SJSA1 (cell line): ENCODE data around the gene MYCBP2. TPM values are rescaled to one million over a fixed set of nuclear protein-coding genes. Genes with fewer than 3 reads are reported as not detected.
A peak's percentile ranks its signal among the peaks of the same experiment; 100 is the strongest.

ENCODE experiments used
- DNase-seq, 2 experiments: peaks; one replicate each; pipeline ENCODE4 v3.0.0-alpha.2; 2015 to 2020; ENCODE audit warnings: low spot score in 2 of 2, low read depth in 1 of 2
- H3K27ac ChIP-seq: fragments of 250-450 bp; sonication (Bioruptor Pico); 2 replicates; pipeline ENCODE4 v1.5.1; 2020; ENCODE audit warnings: mild to moderate bottlenecking, moderate library complexity
- H3K27me3 ChIP-seq: fragments of 250-450 bp; sonication (Bioruptor Pico); replicated peaks from 2 replicates; pipeline ENCODE4 v1.5.1; 2020; ENCODE audit warnings: mild to moderate bottlenecking, moderate library complexity
- H3K36me3 ChIP-seq: fragments of 250-450 bp; sonication (Bioruptor Pico); 2 replicates; pipeline ENCODE4 v1.5.1; 2020; ENCODE audit warnings: mild to moderate bottlenecking
- H3K4me1 ChIP-seq: fragments of 250-450 bp; sonication (Bioruptor Pico); replicated peaks from 2 replicates; pipeline ENCODE4 v1.6.1; 2021; ENCODE audit warnings: mild to moderate bottlenecking
- H3K4me3 ChIP-seq: fragments of 250-450 bp; sonication (Bioruptor Pico); 2 replicates; pipeline ENCODE4 v1.5.1; 2020; ENCODE audit warnings: mild to moderate bottlenecking
- H3K9me3 ChIP-seq: fragments of 250-450 bp; sonication (Bioruptor Pico); replicated peaks from 2 replicates; pipeline ENCODE4 v1.5.1; 2020; ENCODE audit warnings: mild to moderate bottlenecking
- total RNA-seq: library from RNA; depleted of rRNA; stranded (reverse); fragments of >200 nt; shearing (Covaris generic); gene quantifications from 2 replicates; pipeline ENCODE4 v1.2.3, GENCODE V29; 2014

MYCBP2 gene
- total RNA-seq, 1 experiment from 2014 or later, result 53.2 TPM

- H3K4me1 ChIP-seq, result no peaks in the 10 kb centered on the region
Observed at GRCh38 chr13:77065461-77066147, 261.3 kb downstream of the MYCBP2 start.

GRCh38 chr13:77062097-77062496 is 264.8 kb downstream of the MYCBP2 start:
- H3K4me3 ChIP-seq, result no peak overlapping the region
- DNase-seq, result no peak
- no peaks in the 10 kb centered on the region for H3K4me1 ChIP-seq
- peaks cover 56% of the 10 kb centered on the region for H3K36me3 ChIP-seq
- H3K27me3 ChIP-seq, result no peaks in the 10 kb centered on the region
- H3K9me3 ChIP-seq, result no peaks in the 10 kb centered on the region
- H3K27ac ChIP-seq, result no peak overlapping the region

More at GRCh38 chr13:77065461-77066147, 261.3 kb downstream of the MYCBP2 start:
- no peaks in the 10 kb centered on the region for H3K27me3 ChIP-seq
- H3K27ac ChIP-seq, result no peak overlapping the region
- no peak overlapping the region for H3K4me3 ChIP-seq
- no peak for DNase-seq
- no peaks in the 10 kb centered on the region for H3K9me3 ChIP-seq
- peaks cover 58% of the 10 kb centered on the region for H3K36me3 ChIP-seq

GRCh38 chr13:77061362-77061761 is 265.5 kb downstream of the MYCBP2 start:
- DNase-seq, result no peak
- Histone ChIP-seq H3K4me1 (no peaks in the 10 kb centered on the region), H3K4me3 (no peak overlapping the region), H3K9me3 (no peaks in the 10 kb centered on the region), H3K27me3 (no peaks in the 10 kb centered on the region), H3K27ac (no peak overlapping the region), H3K36me3 (peaks cover 56% of the 10 kb centered on the region)

GRCh38 chr13:77056886-77057285 is 270.0 kb downstream of the MYCBP2 start:
- H3K9me3 ChIP-seq, result no peaks in the 10 kb centered on the region
- H3K27ac ChIP-seq, result no peak overlapping the region
- no peaks in the 10 kb centered on the region for H3K4me1 ChIP-seq
- peaks cover 50% of the 10 kb centered on the region for H3K36me3 ChIP-seq
- no peak overlapping the region for H3K4me3 ChIP-seq
- H3K27me3 ChIP-seq, result no peaks in the 10 kb centered on the region
- no peak for DNase-seq

GRCh38 chr13:77056382-77056781 is 270.5 kb downstream of the MYCBP2 start:
- Histone ChIP-seq H3K4me3 (no peak overlapping the region), H3K4me1 (no peaks in the 10 kb centered on the region), H3K9me3 (no peaks in the 10 kb centered on the region), H3K27me3 (no peaks in the 10 kb centered on the region), H3K27ac (no peak overlapping the region), H3K36me3 (peaks cover 52% of the 10 kb centered on the region)
- no peak for DNase-seq

GRCh38 chr13:77055158-77055557 is 271.7 kb downstream of the MYCBP2 start:
- H3K36me3 ChIP-seq, result peaks cover 62% of the 10 kb centered on the region
- no peak overlapping the region for H3K4me3 ChIP-seq
- H3K27me3 ChIP-seq, result no peaks in the 10 kb centered on the region
- no peak for DNase-seq
- no peaks in the 10 kb centered on the region for H3K9me3 ChIP-seq
- no peaks in the 10 kb centered on the region for H3K4me1 ChIP-seq
- no peak overlapping the region for H3K27ac ChIP-seq

GRCh38 chr13:77053192-77053591 is 273.7 kb downstream of the MYCBP2 start:
- H3K27me3 ChIP-seq, result no peaks in the 10 kb centered on the region
- H3K4me3 ChIP-seq, result no peak overlapping the region
- H3K36me3 ChIP-seq, result peaks cover 54% of the 10 kb centered on the region
- no peaks in the 10 kb centered on the region for H3K4me1 ChIP-seq
- H3K27ac ChIP-seq, result no peak overlapping the region
- no peak for DNase-seq
- no peaks in the 10 kb centered on the region for H3K9me3 ChIP-seq

GRCh38 chr13:77048681-77049080 is 278.2 kb downstream of the MYCBP2 start:
- DNase-seq, result no peak
- H3K27me3 ChIP-seq, result no peaks in the 10 kb centered on the region
- H3K9me3 ChIP-seq, result no peaks in the 10 kb centered on the region
- H3K36me3 ChIP-seq, result peaks cover 38% of the 10 kb centered on the region
- no peak overlapping the region for H3K4me3 ChIP-seq
- H3K27ac ChIP-seq, result no peak overlapping the region
- H3K4me1 ChIP-seq, result no peaks in the 10 kb centered on the region

- H3K9me3 ChIP-seq, result no peaks in the 10 kb centered on the region
- no peak overlapping the region for H3K4me3 ChIP-seq
- DNase-seq, result no peak
- peaks cover 4% of the 10 kb centered on the region for H3K4me1 ChIP-seq
- no peak overlapping the region for H3K27ac ChIP-seq
- H3K27me3 ChIP-seq, result no peaks in the 10 kb centered on the region
- peaks cover 38% of the 10 kb centered on the region for H3K36me3 ChIP-seq
Observed at GRCh38 chr13:77047649-77048343, 279.1 kb downstream of the MYCBP2 start.

GRCh38 chr13:77042566-77043177 is 284.2 kb downstream of the MYCBP2 start:
- peaks cover 6% of the 10 kb centered on the region for H3K4me1 ChIP-seq
- H3K4me3 ChIP-seq, result no peak overlapping the region
- peak in 1 of 2 experiments; percentile 4 for DNase-seq
- H3K27me3 ChIP-seq, result no peaks in the 10 kb centered on the region
- H3K9me3 ChIP-seq, result no peaks in the 10 kb centered on the region
- no peak overlapping the region for H3K27ac ChIP-seq
- H3K36me3 ChIP-seq, result peaks cover 11% of the 10 kb centered on the region

GRCh38 chr13:77040835-77041234 is 286.1 kb downstream of the MYCBP2 start:
- Histone ChIP-seq H3K36me3 (peaks cover 4% of the 10 kb centered on the region), H3K27me3 (no peaks in the 10 kb centered on the region), H3K9me3 (no peaks in the 10 kb centered on the region), H3K27ac (no peak overlapping the region), H3K4me3 (no peak overlapping the region), H3K4me1 (peaks cover 6% of the 10 kb centered on the region)
- DNase-seq, result no peak

- Histone ChIP-seq H3K27me3 (no peaks in the 10 kb centered on the region), H3K4me1 (peaks cover 6% of the 10 kb centered on the region), H3K9me3 (no peaks in the 10 kb centered on the region), H3K4me3 (no peak overlapping the region), H3K27ac (no peak overlapping the region), H3K36me3 (peaks cover 2% of the 10 kb centered on the region)
- no peak for DNase-seq
Observed at GRCh38 chr13:77040076-77040475, 286.8 kb downstream of the MYCBP2 start.

- Histone ChIP-seq H3K36me3 (no peaks in the 10 kb centered on the region), H3K4me3 (no peak overlapping the region), H3K9me3 (no peaks in the 10 kb centered on the region), H3K4me1 (peaks cover 6% of the 10 kb centered on the region), H3K27ac (no peak overlapping the region), H3K27me3 (no peaks in the 10 kb centered on the region)
- no peak for DNase-seq
Observed at GRCh38 chr13:77038907-77039480, 287.9 kb downstream of the MYCBP2 start.

GRCh38 chr13:77036279-77036678 is 290.6 kb downstream of the MYCBP2 start:
- Histone ChIP-seq H3K4me3 (no peak overlapping the region), H3K4me1 (no peaks in the 10 kb centered on the region), H3K27ac (no peak overlapping the region), H3K36me3 (no peaks in the 10 kb centered on the region), H3K9me3 (no peaks in the 10 kb centered on the region), H3K27me3 (no peaks in the 10 kb centered on the region)
- DNase-seq, result no peak
